ENCODE data around the gene RALGDS. TPM values are rescaled to one million over a fixed set of nuclear protein-coding genes. Genes with fewer than 3 reads are reported as not detected.
A peak's percentile ranks its signal among the peaks of the same experiment; 100 is the strongest.

Gene RALGDS
- total and polyA plus RNA-seq, 2 of the 13 experiments (the other 11 are each of a cell fraction or from before 2014, with no cell fraction given) = 12.9 to 25.5 TPM

DNA sequence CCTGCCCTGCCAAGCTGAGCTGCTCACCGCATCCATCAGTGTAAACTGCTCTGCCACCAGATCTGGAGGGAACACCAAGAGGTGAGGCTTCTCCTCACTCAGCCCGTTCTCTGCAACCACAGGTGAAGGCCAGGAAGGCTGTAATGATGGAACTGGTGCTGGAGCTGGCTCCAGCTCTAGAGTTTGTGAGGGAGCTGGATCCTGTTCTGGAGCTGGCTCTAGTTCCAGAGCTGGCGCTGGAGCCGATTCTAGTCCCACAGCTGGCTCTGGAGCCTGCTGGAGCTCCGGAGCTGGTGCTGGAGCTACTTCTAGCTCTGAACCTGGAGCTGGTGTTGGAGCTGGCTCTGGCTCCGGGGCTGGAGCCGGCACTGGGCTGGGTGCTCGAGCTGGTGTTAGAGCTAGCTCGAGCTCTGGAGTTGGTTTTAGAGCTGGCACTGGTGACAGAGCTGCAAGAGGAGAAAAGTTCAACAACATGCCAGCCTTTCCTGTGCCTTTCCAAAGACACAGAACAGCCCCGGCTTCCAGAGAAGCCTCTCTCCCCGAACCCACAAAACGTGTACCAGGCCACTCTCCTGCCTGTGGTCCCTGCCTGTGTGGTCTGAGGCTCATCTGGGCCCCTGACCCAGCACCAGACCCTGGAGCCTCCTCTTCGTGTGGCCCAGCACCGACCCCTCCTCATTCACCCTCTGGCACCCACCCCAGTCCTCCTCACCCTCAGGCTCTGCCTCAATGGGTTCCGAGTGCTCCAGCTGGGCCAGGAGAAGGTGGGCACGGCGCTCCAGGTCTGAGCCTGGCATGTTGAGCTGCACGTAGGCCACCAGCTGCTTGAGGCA lies 12.9 kb downstream of the RALGDS start:
- H3K4me3 ChIP-seq (replicated peaks in 1 of 3; ENCODE audit: insufficient read depth in 1 of 3, low read depth in 2 of 3, low read length in 3 of 3) = no peak overlapping the region
- FAIRE-seq = no peak
- no peak overlapping the region for H2AFZ ChIP-seq (ENCODE audit: low read length)
- over 99% methylated on average over 12 of the region's 18 CpGs for WGBS (ENCODE audit: low lambda C conversion rate)
- BruUV-seq (replicated peaks) = no TSS peak
- no peak overlapping the region for H3K9ac ChIP-seq (ENCODE audit: insufficient read depth, low read depth, low read length)
- ChIA-PET CTCF (ENCODE audit: low intra/inter-chr PET ratio, low total read pairs) (no interaction called here), POLR2A (interaction anchor here (1.6 kb wide), 1 partner anchor 36 kb away, joined by 3 read pairs; no protein-coding TSS in a partner anchor)
- intact Hi-C loops (cut with micrococcal nuclease; ENCODE audit: unreplicated experiment) = no loop called here
- peaks cover 13% of the 10 kb centered on the region; the same call in 1 of the 2 replicates for H4K20me1 ChIP-seq (ENCODE audit: insufficient read depth, low read length)
- H3K4me1 ChIP-seq (ENCODE audit: insufficient read depth, low read length) = no peaks in the 10 kb centered on the region
- DNase-seq (ENCODE audit: low spot score) = no peak
- TF ChIP-seq XBP1 (CRISPR knock-in tag; IDR thresholded peaks at IDR 0.05) (no peak), RFX1 (IDR thresholded peaks at IDR 0.05) (no peak), CEBPB (IDR thresholded peaks at IDR 0.05; ENCODE audit: borderline replicate concordance, low read depth, low read length) (no peak), RBAK (CRISPR knock-in tag; IDR thresholded peaks at IDR 0.05) (no peak), GATAD1 (CRISPR knock-in tag; IDR thresholded peaks at IDR 0.05) (no peak)
- TF ChIP-seq, protein P1, sequence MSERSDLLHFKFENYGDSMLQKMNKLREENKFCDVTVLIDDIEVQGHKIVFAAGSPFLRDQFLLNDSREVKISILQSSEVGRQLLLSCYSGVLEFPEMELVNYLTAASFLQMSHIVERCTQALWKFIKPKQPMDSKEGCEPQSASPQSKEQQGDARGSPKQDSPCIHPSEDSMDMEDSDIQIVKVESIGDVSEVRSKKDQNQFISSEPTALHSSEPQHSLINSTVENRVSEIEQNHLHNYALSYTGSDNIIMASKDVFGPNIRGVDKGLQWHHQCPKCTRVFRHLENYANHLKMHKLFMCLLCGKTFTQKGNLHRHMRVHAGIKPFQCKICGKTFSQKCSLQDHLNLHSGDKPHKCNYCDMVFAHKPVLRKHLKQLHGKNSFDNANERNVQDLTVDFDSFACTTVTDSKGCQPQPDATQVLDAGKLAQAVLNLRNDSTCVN (CRISPR knock-in tag; IDR thresholded peaks at IDR 0.05; ENCODE audit: borderline replicate concordance) = peak; percentile 97
- H3K4me2 ChIP-seq (ENCODE audit: low read depth, low read length) = no peak overlapping the region
- in situ Hi-C loops (cut with HindIII; ENCODE audit: extremely low pct_ligation_motif_present, low pct_unique_long_range_greater_than_20kb) = loop anchor here (5.0 kb wide), 1 partner anchor 39 kb away; no protein-coding TSS in a partner anchor
- H3K27me3 ChIP-seq (ENCODE audit: control insufficient read depth in 1 of 2, insufficient read depth in 2 of 2, low read length in 2 of 2) = no peaks in the 10 kb centered on the region
- no peak for ATAC-seq
- peaks cover 19 to 44% of the 10 kb centered on the region in 2 experiments; a peak in 4 of 5 replicates for H3K36me3 ChIP-seq (replicated peaks in 1 of 2; ENCODE audit: control insufficient read depth in 1 of 2, insufficient read depth in 2 of 2, low read length in 2 of 2)
- no peaks in the 10 kb centered on the region for H3K9me3 ChIP-seq (ENCODE audit: low read length)
- no peak overlapping the region for H3K27ac ChIP-seq (ENCODE audit: extremely low read length, insufficient read depth, low read length)
- H3K79me2 ChIP-seq (ENCODE audit: insufficient read depth, low read length) = no peaks in the 10 kb centered on the region
